ENCODE data around the gene ADAM22.
"Not testable (repeated sequence)": the region's sequence is repeated elsewhere in the genome, so short reads cannot be mapped to it uniquely, and the experiment has no call there.

The ADAM22 gene

GRCh38 chr7:87933953-87934698, at the start of gene ADAM22:
Gene ADAM22, plus strand, starts transcription at chr7:87934251. Its CDS starts 215 bp downstream, at chr7:87934466.
- peak; percentile 99 for DNase-seq

GRCh38 chr7:87885018-87885417, 49.0 kb upstream of the ADAM22 start:
- DNase-seq = no peak

- peak; percentile 49 for DNase-seq
These were observed 47.2 kb upstream of the ADAM22 start for GRCh38 chr7:87886875-87887274.

GRCh38 chr7:87895363-87895762, 38.7 kb upstream of the ADAM22 start:
- DNase-seq = no peak

GRCh38 chr7:87899255-87899654, 34.8 kb upstream of the ADAM22 start:
- no peak for DNase-seq

GRCh38 chr7:87907136-87907906, 26.7 kb upstream of the ADAM22 start:
- DNase-seq = not testable (repeated sequence)

GRCh38 chr7:87908814-87909213, 25.2 kb upstream of the ADAM22 start:
- peak; percentile 13 for DNase-seq

- peak; percentile 35 for DNase-seq
These were observed 21.9 kb upstream of the ADAM22 start for GRCh38 chr7:87912121-87912520.

- DNase-seq = peak; percentile 80
These were observed 15.3 kb upstream of the ADAM22 start for GRCh38 chr7:87918740-87919139.

GRCh38 chr7:87919875-87920274, 14.2 kb upstream of the ADAM22 start:
- no peak for DNase-seq

GRCh38 chr7:87920578-87920977, 13.5 kb upstream of the ADAM22 start:
- no peak for DNase-seq

- DNase-seq = not testable (repeated sequence)
These were observed 11.2 kb upstream of the ADAM22 start for GRCh38 chr7:87922759-87923395.

GRCh38 chr7:87926581-87927461, 7.2 kb upstream of the ADAM22 start:
- peak; percentile 87 for DNase-seq

- no peak for DNase-seq
These were observed 472 bp upstream of the ADAM22 start for GRCh38 chr7:87933605-87933952.

GRCh38 chr7:87934699-87935383, 790 bp downstream of the ADAM22 start:
- DNase-seq = peak; percentile 81

GRCh38 chr7:87935384-87935706, 1.3 kb downstream of the ADAM22 start:
- DNase-seq = peak; percentile 60

GRCh38 chr7:87941138-87941537, 7.1 kb downstream of the ADAM22 start:
- no peak for DNase-seq

- DNase-seq = no peak
These were observed 10.5 kb downstream of the ADAM22 start for GRCh38 chr7:87944547-87944946.

- DNase-seq = not testable (repeated sequence)
These were observed 11.9 kb downstream of the ADAM22 start for GRCh38 chr7:87945926-87946325.

GRCh38 chr7:87948371-87948770, 14.3 kb downstream of the ADAM22 start:
- DNase-seq = no peak

GRCh38 chr7:87959336-87959735, 25.3 kb downstream of the ADAM22 start:
- no peak for DNase-seq

- DNase-seq = no peak
These were observed 26.2 kb downstream of the ADAM22 start for GRCh38 chr7:87960239-87960638.

Data from NCI-H69 (cell line).